GM12878 (cell line): ENCODE measurements around the gene MTRR. TPM values are rescaled to one million over a fixed set of nuclear protein-coding genes. Genes with fewer than 3 reads are reported as not detected.

Experiments
- polyA plus RNA-seq, 11 experiments: library from polyadenylated mRNA; depleted of rRNA in 4 of 11; unstranded in 6 of 11; stranded (reverse) in 5 of 11; fragments of >200 nt; fragmentation: Nextera tagmentation in 4 of 11; fragmentation: Illumina TruSeq in 1 of 11; extraction: Ambion mirVana in 4 of 11; extraction: Trizol in 1 of 11; gene quantifications; 1 replicate in 1 of 11; 2 replicates in 10 of 11; pipeline versions ENCODE4 v1.2.1 to v1.2.3, GENCODE V29; 2011 to 2016; ENCODE audit warnings: inconsistent platforms in 2 of 11, missing spikeins in 2 of 11, low read depth in 1 of 11
- total RNA-seq, 4 experiments: library from RNA; depleted of rRNA in 3 of 4; stranded (reverse); fragments of >200 nt in 3 of 4; fragmentation: Illumina TruSeq in 1 of 4; extraction: Trizol in 1 of 4; gene quantifications; 2 replicates each; pipeline versions ENCODE4 v1.2.1 to v1.2.3, GENCODE V29; 2013 to 2021
- TF ChIP-seq, protein P1 (sequence below), 3 experiments: IDR thresholded peaks in 2 of 3; conservative IDR thresholded peaks in 1 of 3; 2 replicates each; pipeline ENCODE4 v1.5.1; 2011; ENCODE audit warnings: low read depth in 3 of 3, low read length in 3 of 3, mild to moderate bottlenecking in 3 of 3, control low read depth in 2 of 3, moderate library complexity in 2 of 3, inconsistent platforms in 1 of 3, mixed read lengths in 1 of 3; ENCODE audit not compliant: control insufficient read depth in 2 of 3, insufficient read depth in 1 of 3; ENCODE audit errors: extremely low read depth in 1 of 3

The MTRR gene
- total and polyA plus RNA-seq, 10 of the 15 experiments (the other 5 are each of a cell fraction or from before 2014, with no cell fraction given): 13.8 to 76.9 (median 38.0) TPM

GRCh38 chr5:7947301-7947700 lies 78.4 kb downstream of the MTRR start (continued):
- TF ChIP-seq, protein P1, sequence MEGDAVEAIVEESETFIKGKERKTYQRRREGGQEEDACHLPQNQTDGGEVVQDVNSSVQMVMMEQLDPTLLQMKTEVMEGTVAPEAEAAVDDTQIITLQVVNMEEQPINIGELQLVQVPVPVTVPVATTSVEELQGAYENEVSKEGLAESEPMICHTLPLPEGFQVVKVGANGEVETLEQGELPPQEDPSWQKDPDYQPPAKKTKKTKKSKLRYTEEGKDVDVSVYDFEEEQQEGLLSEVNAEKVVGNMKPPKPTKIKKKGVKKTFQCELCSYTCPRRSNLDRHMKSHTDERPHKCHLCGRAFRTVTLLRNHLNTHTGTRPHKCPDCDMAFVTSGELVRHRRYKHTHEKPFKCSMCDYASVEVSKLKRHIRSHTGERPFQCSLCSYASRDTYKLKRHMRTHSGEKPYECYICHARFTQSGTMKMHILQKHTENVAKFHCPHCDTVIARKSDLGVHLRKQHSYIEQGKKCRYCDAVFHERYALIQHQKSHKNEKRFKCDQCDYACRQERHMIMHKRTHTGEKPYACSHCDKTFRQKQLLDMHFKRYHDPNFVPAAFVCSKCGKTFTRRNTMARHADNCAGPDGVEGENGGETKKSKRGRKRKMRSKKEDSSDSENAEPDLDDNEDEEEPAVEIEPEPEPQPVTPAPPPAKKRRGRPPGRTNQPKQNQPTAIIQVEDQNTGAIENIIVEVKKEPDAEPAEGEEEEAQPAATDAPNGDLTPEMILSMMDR (IDR thresholded peaks at IDR 0.05 in 2 of 3, conservative IDR thresholded peaks at IDR 0.05 in 1 of 3; ENCODE audit: control insufficient read depth in 2 of 3, extremely low read depth in 1 of 3, insufficient read depth in 1 of 3, low read depth in 3 of 3, low read length in 3 of 3): no peak

Other genes with a start within 250 kb of the MTRR start
- not detected in 2 replicates for gene CFAP90, start 18.0 kb upstream of the MTRR start, total RNA-seq (2014; rRNA removed)
- not detected in 2 replicates for gene CFAP90, start 18.0 kb upstream of the MTRR start, total RNA-seq (2014; rRNA removed; fragmentation: Illumina TruSeq; extraction: Trizol)
- not detected in 2 replicates for gene CFAP90, start 18.0 kb upstream of the MTRR start, total RNA-seq (2021)
- not detected in 2 replicates for gene CFAP90, start 18.0 kb upstream of the MTRR start, polyA plus RNA-seq (2011; rRNA removed)
- gene CFAP90, start 18.0 kb upstream of the MTRR start, polyA plus RNA-seq (2014; fragmentation: Illumina TruSeq; extraction: Trizol): not detected in 2 replicates
- not detected for gene CFAP90, start 18.0 kb upstream of the MTRR start, polyA plus RNA-seq (2014; fragmentation: Nextera tagmentation; extraction: Ambion mirVana)
- not detected in 2 replicates for gene CFAP90, start 18.0 kb upstream of the MTRR start, polyA plus RNA-seq (2014; rRNA removed)
- gene CFAP90, start 18.0 kb upstream of the MTRR start, polyA plus RNA-seq (2016; fragmentation: Nextera tagmentation; extraction: Ambion mirVana): not detected
- 14.1 and 19.3 TPM in 2 replicates for gene FASTKD3, start 117 bp upstream of the MTRR start, total RNA-seq (2014; rRNA removed)
- 24.4 and 25.7 TPM in 2 replicates for gene FASTKD3, start 117 bp upstream of the MTRR start, total RNA-seq (2014; rRNA removed; fragmentation: Illumina TruSeq; extraction: Trizol)
- gene FASTKD3, start 117 bp upstream of the MTRR start, total RNA-seq (2021): 11.9 and 12.1 TPM in 2 replicates
- gene FASTKD3, start 117 bp upstream of the MTRR start, polyA plus RNA-seq (2011; rRNA removed): 19.9 and 32.8 TPM in 2 replicates
- gene FASTKD3, start 117 bp upstream of the MTRR start, polyA plus RNA-seq (2014; fragmentation: Illumina TruSeq; extraction: Trizol): 30.2 and 49.0 TPM in 2 replicates
- gene FASTKD3, start 117 bp upstream of the MTRR start, polyA plus RNA-seq (2014; fragmentation: Nextera tagmentation; extraction: Ambion mirVana): 10 to 100 TPM; 42.6 to 59.6 TPM
- gene FASTKD3, start 117 bp upstream of the MTRR start, polyA plus RNA-seq (2014; rRNA removed): 15.7 and 24.9 TPM in 2 replicates
- 10 to 100 TPM; 24.3 to 27.7 TPM for gene FASTKD3, start 117 bp upstream of the MTRR start, polyA plus RNA-seq (2016; fragmentation: Nextera tagmentation; extraction: Ambion mirVana)